ENCODE results near the gene SENP8.

- TF ChIP-seq POLR2A (IDR thresholded peaks at IDR 0.05) = no peak
- no peak for TF ChIP-seq CTCF (IDR thresholded peaks at IDR 0.05)
Measured at GRCh38 chr15:72161361-72162132, 43.3 kb downstream of the SENP8 start.
